22Rv1 (cell line): Measurements from ENCODE around the gene IKZF3.
"Not testable (repeated sequence)": the region's sequence is repeated elsewhere in the genome, so short reads cannot be mapped to it uniquely, and the experiment has no call there.

Experiments used
- H3K27ac ChIP-seq: fragments of 450-650 bp; 2 replicates; pipeline ENCODE4 v1.5.1; 2017
- ZFX ChIP-seq: fragments of 450-650 bp; IDR thresholded peaks from 2 replicates; pipeline ENCODE4 v1.6.1; 2017; ENCODE audit warnings: antibody characterized with exemption, borderline replicate concordance
- TF ChIP-seq, protein P1 (sequence below): fragments of 450-650 bp; IDR thresholded peaks from 2 replicates; pipeline ENCODE4 v1.5.1; 2017; ENCODE audit warnings: mild to moderate bottlenecking

The IKZF3 gene

DNA sequence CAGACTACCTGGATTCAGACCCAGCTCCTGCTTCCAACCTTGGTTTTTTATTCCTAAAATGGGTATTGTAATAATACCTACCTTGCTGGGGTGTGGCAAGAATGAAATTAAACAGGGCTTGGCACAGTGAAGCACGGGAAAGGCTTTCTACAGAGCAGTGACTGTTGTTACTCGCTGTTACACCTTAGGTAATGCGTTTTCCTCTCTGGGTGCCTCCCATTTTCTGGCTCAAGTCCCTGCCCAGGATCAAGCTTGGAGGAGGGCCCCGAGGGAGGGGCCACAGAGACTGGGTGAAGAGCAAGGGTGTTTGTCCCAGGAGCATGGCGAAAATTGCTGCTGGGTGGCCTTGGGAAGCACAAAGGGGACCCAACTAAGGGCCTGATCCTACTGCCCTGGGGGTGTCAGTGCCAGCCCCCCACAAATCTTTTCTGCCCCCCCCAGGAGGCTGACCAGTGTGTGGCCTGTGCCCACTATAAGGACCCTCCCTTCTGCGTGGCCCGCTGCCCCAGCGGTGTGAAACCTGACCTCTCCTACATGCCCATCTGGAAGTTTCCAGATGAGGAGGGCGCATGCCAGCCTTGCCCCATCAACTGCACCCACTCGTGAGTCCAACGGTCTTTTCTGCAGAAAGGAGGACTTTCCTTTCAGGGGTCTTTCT, 147.1 kb downstream of the IKZF3 start:
- TF ChIP-seq ZFX, result no peak
- TF ChIP-seq, protein P1, sequence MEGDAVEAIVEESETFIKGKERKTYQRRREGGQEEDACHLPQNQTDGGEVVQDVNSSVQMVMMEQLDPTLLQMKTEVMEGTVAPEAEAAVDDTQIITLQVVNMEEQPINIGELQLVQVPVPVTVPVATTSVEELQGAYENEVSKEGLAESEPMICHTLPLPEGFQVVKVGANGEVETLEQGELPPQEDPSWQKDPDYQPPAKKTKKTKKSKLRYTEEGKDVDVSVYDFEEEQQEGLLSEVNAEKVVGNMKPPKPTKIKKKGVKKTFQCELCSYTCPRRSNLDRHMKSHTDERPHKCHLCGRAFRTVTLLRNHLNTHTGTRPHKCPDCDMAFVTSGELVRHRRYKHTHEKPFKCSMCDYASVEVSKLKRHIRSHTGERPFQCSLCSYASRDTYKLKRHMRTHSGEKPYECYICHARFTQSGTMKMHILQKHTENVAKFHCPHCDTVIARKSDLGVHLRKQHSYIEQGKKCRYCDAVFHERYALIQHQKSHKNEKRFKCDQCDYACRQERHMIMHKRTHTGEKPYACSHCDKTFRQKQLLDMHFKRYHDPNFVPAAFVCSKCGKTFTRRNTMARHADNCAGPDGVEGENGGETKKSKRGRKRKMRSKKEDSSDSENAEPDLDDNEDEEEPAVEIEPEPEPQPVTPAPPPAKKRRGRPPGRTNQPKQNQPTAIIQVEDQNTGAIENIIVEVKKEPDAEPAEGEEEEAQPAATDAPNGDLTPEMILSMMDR, result no peak
- peak overlapping the region; percentile 43 for H3K27ac ChIP-seq

- H3K27ac ChIP-seq, result peak overlapping the region; percentile 43
- TF ChIP-seq, protein P1, result no peak
- TF ChIP-seq ZFX, result no peak
These were observed 147.9 kb downstream of the IKZF3 start for GRCh38 chr17:39716073-39716818.

GRCh38 chr17:39715375-39716072, 148.6 kb downstream of the IKZF3 start:
- H3K27ac ChIP-seq, result no peak overlapping the region
- TF ChIP-seq, protein P1, result no peak
- TF ChIP-seq ZFX, result no peak

GRCh38 chr17:39714234-39714633, 149.9 kb downstream of the IKZF3 start:
- TF ChIP-seq ZFX, result no peak
- TF ChIP-seq, protein P1, result no peak

GRCh38 chr17:39711851-39712250, 152.3 kb downstream of the IKZF3 start:
- no peak overlapping the region for H3K27ac ChIP-seq
- TF ChIP-seq, protein P1, result no peak
- no peak for TF ChIP-seq ZFX

More at GRCh38 chr17:39714234-39714633, 149.9 kb downstream of the IKZF3 start:
- no peak overlapping the region for H3K27ac ChIP-seq

DNA sequence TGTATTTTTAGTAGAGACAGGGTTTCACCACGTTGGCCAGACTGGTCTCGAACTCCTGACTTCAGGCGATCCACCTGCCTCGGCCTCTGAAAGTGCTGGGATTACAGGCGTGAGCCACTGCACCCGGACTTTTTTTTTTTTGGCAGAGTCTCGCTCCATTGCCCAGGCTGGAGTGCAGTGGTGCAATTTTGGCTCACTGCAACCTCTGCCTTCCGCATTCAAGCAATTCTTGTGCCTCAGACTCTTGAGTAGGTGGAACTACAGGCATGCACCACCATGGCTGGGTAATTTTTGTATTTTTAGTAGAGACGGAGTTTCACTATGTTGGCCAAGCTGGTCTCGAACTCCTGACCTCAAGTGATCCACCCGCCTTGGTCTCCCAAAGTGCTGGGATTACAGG, 153.0 kb downstream of the IKZF3 start:
- H3K27ac ChIP-seq, result not testable (repeated sequence)

- TF ChIP-seq, protein P1, result no peak
- TF ChIP-seq ZFX, result no peak
- H3K27ac ChIP-seq, result no peak overlapping the region
These were observed 153.8 kb downstream of the IKZF3 start for GRCh38 chr17:39709998-39710964.
